GOT3 (cell line): ENCODE measurements around the gene SLC44A3.

Experiments used
- DNase-seq: peaks from one replicate; lab custom pipeline; 2025; ENCODE audit warnings: mixed read lengths; lab: John Stamatoyannopoulos, UW

The SLC44A3 gene

DNA sequence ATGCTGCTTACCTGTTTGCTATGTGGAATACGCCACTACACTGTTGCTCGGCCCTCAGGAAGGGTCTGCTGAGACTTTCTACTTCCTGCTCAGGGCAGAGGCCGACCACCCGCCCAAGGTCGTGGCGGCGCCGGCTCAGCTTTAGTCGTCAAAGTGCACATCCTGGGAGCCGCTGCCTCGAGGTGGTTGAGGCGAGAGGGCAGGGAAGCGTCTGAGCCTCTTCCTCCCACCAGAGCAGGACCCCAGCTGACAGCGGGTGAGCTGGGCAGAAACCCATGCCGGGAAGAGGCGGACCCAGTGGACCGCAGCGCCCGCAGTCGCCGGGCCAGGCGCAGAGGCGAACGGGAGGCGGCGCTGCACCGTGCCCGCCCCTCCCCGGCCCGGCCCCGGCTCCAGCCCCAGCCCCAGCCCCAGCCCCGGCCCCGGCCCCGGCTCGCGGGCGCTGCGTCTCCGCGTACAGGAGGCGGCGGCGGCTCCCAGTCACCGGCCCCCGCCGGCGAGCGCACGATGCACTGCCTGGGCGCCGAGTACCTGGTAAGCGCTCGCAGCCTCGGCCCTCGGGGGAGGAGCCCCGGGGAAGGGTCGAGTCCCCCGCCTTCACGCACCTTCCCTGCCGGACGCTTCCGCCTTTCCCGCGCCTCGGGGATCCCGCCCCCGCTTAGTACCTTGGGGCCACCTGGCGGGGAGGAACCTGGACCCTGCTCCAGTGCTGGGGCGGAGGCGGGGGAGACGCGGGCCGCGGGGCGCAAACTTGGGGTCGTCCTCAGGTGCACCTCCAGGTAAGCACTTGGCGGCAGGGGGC is at the start of gene SLC44A3:
Gene SLC44A3, plus strand, starts transcription at position 413 of the 802 bp plus-strand sequence. Its CDS starts 95 bp downstream, at position 508.
- DNase-seq: no peak

GRCh38 chr1:94772230-94772641 is 47.9 kb upstream of the SLC44A3 start:
- no peak for DNase-seq

DNA sequence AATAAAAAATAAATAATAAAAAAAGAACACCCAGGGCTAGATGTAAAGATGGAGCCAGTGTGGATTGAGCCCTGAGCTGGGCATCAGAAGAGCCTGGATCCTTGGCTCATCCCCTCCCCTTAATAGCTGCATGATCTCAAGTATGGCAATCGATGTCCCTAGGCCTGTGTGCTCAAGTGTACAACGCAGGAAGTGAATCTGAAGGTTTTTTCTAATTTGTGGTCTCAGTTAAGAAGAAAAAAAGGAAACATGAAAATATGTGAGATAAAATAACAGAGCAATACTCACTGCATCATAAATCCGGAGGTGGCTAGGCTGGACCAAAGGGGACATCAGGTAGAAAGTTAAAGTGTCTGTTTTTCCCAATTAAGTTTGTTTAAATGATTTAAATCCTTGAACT is 47.3 kb upstream of the SLC44A3 start:
- no peak for DNase-seq

DNA sequence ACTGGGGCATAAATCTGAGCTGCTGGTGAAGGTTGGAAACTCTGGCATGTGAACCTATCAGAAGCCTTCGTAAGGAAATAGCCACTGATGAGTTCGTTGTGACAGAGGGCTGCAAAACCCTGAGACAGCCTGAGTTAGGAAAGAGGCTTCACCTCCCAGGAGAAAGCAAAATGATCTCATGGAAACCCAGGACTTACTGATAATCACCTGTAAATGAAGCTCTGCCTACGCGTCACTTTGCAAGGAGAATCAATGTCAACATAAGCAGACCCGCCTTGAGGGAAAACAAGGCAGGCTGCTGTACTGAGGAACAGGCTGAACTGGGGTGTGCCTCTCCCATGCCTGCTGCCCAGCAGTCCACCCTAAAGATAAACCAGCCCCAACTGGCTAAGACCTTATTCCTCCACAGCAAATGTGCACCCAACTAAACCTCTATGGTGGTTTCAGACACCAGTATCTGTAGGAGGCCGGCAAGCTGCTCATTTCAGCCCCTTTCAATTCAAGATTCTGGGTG is 46.8 kb upstream of the SLC44A3 start:
- no peak for DNase-seq

- no peak for DNase-seq
These were observed 46.2 kb upstream of the SLC44A3 start for GRCh38 chr1:94773931-94774422.

DNA sequence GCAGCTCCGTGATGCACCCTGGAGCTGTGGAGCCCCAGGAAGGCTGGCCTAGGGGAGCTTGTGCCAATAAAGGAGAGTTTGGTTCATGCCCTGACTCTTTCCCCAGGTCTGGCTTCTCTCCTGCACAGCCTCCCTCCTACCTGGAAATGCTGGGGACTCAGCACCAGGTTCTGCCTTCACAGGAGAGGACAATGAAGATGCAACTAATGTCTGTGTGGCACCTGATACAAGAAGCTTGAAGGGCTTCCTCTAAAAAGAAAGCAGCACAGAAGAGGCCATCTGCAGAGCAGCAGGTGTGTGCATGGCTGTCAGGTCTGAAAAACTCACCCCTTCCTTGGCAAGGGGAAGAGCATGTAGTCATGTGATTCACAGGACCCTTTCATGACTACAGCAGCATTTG is 43.7 kb upstream of the SLC44A3 start:
- no peak for DNase-seq

- DNase-seq: no peak
These were observed 42.9 kb upstream of the SLC44A3 start for GRCh38 chr1:94777281-94777680.

DNA sequence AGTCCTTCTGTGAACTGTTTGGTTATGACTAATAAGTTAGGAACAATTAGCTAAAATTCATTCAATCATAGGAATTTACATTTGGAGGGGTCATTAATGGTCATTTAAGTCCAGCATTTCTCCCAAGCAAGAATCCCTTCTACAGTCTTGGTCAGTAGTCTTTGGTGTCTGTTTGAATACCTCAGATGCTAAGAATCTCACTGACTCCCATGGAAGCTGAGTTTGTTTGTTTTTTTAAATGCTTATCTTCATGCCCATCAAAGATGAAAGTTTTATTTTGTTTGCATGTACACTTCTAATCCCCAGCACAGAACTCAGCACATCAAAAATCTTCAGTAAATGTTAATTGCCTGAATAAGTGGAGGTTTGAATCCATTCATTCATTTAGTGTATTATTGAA is 41.3 kb upstream of the SLC44A3 start:
- no peak for DNase-seq

- no peak for DNase-seq
These were observed 36.6 kb upstream of the SLC44A3 start for GRCh38 chr1:94783342-94784189.

- DNase-seq: no peak
These were observed 36.0 kb upstream of the SLC44A3 start for GRCh38 chr1:94784190-94784515.

- no peak for DNase-seq
These were observed 32.5 kb upstream of the SLC44A3 start for GRCh38 chr1:94787691-94788090.

- DNase-seq: no peak
These were observed 29.9 kb upstream of the SLC44A3 start for GRCh38 chr1:94790246-94790645.

DNA sequence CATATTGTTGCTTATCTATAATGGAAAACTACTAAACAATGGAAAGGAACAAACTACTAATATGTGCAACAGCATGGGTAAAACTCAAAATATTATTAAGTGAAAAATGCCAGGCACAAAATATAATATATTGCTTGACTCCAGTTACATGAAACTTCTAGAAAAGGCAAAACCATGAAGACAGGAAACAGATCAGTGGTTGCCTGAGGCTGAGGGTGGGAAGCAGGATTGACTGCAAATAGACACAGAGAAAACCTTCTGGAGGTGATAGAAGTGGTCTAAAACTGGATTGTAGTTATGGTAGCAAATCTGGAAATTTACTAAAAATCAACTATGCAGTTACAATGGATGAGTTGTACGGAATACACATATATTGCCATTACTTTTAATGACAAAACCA is 29.5 kb upstream of the SLC44A3 start:
- DNase-seq: no peak

GRCh38 chr1:94792473-94793295 is 27.5 kb upstream of the SLC44A3 start:
- no peak for DNase-seq

DNA sequence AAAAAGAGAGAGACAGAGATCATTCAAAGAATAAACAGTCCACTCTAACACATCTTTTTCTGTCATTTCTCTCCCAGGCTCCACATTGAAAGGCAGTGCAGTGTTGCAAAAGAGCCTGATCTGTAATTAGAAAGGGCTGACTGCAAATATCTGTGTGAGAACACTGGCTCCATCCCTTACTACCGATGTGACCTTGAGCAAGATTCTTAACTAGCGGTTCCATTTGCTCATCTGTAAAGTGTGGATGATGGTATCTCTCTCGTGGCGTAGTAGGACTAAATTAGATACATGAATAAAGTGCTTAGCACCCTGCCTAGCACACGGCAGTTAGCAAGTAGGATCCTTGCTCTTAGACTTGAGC is 26.9 kb upstream of the SLC44A3 start:
- no peak for DNase-seq

DNA sequence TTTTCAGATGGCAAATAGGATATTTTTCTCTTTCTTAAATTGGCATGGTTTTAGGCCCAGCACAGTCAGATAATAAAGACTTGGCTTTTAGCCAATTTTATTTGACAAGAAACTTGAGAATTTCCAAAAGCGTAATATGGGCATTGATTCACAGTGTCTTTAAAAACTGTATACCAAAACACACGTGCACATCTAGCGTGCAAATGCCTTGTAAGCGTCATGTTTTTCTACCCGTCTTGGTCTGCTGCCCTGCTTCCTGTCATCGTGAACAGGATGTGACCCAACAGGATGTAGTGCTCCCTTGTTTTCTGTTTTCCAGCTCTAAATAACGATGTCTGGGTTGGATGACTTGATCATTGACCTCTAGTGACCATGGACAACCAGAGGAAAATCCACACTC is 24.7 kb upstream of the SLC44A3 start:
- no peak for DNase-seq

- DNase-seq: no peak
These were observed 23.9 kb upstream of the SLC44A3 start for GRCh38 chr1:94796266-94796665.

DNA sequence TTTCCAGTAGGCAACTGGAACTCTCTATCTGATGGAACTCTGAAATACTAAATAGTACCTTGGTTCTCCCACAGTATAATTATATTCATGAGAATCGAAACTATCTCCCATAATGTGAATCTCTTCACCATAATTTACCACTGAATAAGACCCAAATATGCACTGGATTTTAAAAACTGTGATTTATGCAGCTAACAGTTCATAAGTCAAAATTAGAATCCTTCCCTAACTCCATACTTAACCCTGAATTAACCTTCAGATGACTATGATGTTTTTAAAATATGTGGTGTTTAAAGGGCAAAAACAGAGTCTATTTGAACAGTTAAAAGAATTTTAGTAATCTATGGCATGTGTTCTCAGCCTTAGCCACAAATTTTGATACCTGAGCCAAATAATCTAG is 22.9 kb upstream of the SLC44A3 start:
- DNase-seq: no peak

- DNase-seq: no peak
These were observed 22.1 kb upstream of the SLC44A3 start for GRCh38 chr1:94798054-94798453.

DNA sequence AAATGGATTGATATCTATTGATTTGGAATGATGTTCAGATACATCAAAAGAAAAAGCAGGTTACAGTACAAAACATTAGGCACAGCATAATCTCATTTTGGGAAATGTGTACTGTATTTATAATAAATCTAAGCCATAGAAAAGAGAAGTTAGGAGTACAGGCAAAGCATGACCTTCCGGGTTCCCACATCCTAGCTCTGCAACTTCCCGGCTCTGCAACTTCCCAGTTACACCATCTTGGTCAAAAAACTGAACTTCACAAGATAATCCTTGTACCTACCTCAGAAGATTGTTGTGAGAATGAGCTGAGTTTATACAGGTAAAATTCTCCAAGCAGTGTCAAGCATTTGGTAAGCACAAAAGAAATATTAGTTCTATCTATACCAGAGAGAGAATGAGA is 21.7 kb upstream of the SLC44A3 start:
- no peak for DNase-seq

- no peak for DNase-seq
These were observed 21.0 kb upstream of the SLC44A3 start for GRCh38 chr1:94799206-94799605.

- no peak for DNase-seq
These were observed 18.1 kb upstream of the SLC44A3 start for GRCh38 chr1:94801919-94802546.
